Measurements from ENCODE around the gene CAMSAP3.
"Not testable (repeated sequence)": the region's sequence is repeated elsewhere in the genome, so short reads cannot be mapped to it uniquely, and the experiment has no call there.

CAMSAP3 gene

DNA sequence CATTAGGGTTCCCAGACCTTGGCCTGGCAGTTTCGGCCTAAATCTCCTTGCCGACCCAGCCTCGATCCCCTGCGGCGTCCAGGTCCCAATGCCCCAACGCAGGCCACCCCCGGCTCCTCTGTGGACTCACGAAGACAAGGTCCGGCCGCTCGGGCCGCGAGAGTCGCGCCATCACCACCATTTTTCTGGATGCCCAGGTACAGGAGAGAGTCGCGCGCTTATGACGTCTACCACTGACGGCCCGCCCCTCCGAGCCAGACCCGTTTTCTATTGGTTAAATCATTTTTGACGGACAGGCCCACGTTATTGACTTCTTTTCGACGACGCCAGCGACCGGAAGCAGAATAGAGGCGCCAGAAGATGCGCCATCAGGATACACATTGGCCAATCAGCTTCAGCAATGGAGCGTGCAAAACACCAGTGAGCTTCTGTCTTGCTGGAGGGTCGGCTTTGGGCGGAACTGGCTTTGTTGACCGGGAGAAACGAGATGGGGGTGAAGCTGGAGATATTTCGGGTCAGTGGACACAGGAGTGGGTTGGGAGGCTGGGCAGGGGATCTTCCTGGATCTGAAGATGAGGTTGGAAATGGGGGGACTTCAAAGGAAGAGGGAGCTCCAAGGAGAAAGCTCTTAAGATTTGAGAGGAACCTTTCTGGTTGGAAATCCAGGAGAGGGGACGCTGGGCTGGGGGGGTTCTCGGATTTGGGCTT, 33.8 kb downstream of the CAMSAP3 start, which contains the start of the genes PET100 and XAB2:
PET100 (plus strand) TSS at position 447 of the 708 bp plus-strand sequence; CDS start at position 488, 41 bp downstream.
XAB2 (minus strand) TSS at position 199 of the 708 bp plus-strand sequence; CDS start at position 181, 18 bp downstream.
- DNase-seq: peak; percentile 70 to 99 (median 96)

DNA sequence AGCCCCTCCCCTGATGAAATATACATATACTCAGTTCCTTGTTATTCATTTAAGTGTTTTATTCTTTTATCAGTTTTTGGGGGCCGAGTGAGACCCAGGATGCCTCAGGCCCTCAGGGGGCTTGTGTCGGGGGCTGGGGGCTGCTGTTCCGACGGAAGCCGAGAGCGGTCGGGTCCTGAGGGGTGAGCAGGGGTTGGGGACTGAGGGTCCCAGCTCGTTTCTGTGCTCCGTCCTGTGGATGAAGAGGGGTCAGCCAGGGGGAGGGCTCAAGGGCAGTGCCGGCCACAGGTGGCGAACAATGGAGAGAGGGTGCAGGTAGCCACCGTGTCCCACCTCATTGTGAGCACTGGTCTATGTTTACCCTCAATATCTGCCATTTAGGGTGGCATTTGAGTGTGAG, 35.9 kb downstream of the CAMSAP3 start:
- no peak for DNase-seq

DNA sequence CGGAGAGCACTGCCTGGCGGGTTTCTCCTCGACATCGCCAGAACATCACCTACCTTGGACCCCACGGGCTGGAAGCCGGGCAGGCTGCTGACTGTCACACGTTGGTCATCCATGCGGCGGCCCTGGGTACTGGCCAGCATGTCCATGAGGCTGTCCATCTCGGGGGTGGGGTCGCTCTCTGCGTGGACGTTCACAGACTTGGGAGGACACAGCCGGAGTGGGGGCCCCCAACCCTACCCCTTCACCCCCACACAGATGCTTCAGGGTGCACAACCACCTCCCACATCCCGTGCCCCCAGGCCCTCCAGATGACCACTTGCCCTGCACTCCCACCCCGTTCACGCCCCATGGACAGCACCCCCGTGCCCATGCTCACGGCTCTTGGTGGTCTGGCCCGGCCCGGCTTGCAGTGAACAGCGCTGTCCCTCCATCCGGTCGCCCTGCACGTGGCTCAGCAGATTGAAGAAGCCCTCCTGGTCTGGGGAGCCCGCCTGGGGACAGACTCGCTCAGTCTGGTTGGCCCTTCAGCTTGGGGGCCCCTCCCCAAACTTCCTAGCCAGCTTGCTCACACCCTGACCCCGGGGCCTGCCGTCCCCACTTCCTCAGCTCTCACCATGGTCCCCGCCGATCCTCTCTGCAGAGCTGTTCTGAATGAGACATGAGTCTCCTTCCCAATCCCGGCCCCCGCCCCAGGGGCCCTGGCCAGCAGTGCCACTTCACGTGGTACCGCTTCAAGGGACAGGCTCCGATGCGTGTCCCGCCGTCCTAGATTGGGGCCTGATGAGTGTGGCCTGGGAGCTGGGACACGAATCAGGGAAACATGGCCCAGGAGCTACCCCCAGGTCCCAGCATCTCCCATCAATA, 36.9 kb downstream of the CAMSAP3 start:
- DNase-seq: no peak

DNA sequence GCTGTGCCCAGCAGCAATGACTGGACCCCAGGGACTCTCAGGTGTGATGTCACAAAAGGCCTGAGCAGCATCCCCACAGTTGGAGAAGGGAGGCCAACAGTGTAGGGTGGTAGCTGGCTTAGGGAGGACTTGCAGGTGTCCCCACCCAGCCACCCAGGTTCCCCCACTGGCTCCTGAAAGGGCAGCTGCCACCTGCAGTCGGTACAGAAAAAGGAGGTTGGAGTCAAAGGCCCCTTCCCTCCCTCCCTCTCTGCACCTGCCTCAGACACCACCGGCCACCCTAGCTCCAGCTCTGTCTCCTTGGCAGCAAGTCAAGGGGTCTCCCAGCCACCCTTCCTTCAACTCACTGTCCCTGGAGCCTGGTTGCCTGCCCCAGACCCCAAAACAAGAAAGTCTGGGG, 38.0 kb downstream of the CAMSAP3 start, which contains the start of gene PCP2:
PCP2 (minus strand) TSS at position 22 of the 400 bp plus-strand sequence. CDS start 262 bp downstream, outside the sequence.
- DNase-seq: no peak

DNA sequence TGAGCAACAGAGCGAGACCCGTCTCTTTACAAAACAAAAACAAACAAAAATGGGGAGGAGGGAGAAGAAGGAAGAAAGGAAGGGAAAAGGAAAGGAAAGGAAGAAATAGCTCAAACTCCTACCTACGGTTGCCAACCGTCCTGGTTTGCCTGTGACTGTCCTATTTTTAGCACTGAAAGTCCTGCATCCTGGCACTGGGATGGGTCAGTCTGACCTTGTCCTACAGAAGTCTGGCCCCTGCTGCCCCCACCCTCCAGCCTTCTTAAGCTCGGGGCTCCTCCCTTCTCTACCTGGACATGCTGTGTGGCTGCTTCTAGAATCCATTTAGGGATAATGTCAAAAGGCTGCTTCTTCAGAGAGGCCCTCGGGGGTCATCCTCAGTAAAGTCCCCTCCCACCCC, 40.0 kb downstream of the CAMSAP3 start:
- DNase-seq: no peak

DNA sequence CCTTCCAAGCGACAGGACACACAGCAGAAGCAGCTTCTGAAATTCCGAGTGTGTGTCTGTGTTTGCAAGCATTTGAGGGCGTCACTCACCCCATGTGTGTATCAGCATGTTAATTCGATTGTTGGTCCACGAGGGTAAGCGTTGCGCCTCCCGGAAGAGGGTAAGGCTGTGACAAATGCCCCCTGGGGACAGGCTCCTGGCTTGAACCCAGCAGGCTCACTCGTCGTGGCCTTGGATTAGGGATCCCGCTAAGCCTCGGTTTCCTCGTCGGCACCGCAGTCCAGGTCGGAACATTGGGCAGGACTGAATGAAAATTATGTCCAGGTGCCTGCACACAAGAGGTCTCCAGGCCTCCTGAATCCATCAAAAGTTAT, 40.6 kb downstream of the CAMSAP3 start:
- DNase-seq: no peak

DNA sequence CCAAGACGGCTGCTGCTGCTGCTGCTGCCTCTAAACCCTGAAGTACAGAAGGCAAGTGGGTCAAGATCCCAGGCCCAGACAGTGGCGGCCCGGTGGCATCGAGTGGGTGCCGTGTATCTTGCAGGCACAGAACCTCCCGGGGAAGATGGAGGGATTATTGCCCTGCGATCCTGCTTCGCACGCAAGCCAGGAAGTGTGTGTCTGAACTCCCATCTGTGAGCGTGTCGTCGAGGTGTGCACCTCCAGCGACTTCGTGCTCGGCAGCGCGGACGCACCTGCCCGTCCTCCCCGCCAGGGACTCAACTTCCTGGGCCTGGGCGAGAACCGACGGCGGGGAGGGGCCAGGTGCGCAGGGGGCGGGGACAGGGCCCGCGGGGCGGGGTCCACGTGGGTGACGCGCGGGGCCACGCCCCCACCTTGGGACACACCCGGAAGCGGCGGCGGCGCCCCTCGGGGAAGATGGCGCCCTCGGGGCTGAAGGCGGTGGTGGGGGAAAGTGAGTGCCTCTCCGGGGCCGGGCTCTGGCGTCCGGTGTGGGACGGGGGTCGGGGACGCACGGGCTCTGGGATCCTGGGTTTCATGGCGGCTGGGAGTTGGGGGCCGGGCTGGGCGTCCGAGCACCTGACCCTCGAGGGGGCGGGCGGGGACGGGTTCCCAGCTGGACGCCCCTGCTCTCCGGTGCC, 41.2 kb downstream of the CAMSAP3 start, which contains the start of gene STXBP2:
STXBP2 (plus strand) TSS at position 420 of the 683 bp plus-strand sequence; CDS start at position 460, 40 bp downstream.
- peak in 5 of 56 donors; percentile 4 to 32 (median 17) for DNase-seq

DNA sequence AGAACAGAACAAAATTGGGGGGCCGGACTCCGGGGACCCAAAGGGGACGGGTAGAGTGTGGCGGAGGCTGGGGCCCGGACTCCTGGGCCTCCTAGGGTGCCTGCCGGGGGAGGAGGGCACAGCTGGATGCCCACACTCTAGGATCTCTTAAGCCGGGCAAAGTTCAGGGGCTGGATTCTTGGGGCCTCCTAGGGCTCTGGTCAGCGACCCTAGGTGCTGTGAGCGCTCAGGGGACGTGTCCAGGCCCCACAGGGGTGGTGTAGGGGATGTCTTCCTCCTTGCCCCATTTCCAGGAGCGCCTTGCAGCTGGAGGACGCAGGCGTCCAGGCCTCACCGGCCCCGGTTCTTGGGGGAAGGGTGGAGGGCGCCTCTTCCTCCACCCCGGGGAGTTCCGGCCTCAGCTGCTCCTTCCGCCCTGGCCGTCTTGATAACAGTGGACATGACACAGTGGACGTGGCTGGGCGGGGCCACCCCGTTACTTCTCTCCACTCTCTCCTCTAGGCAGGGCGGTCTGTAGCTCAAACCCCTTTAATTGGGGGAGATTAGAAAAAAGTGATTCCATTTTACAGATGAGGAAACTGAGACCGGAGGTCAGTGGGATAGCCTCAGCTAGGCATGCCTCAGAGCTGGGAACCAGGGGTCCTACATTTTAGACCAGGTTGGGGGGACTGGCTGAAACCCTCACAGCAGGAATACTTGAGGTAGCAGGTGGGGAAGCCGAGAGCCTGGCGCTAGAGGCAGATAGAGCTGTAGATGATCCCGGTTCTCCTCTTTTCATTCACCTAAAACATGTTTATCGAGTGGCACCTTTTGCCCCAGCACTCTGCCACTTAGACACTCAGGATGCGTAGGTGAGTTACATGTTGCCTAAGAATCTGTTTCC, 42.0 kb downstream of the CAMSAP3 start:
- peak in 2 of 56 donors; percentile 22 to 25 for DNase-seq

DNA sequence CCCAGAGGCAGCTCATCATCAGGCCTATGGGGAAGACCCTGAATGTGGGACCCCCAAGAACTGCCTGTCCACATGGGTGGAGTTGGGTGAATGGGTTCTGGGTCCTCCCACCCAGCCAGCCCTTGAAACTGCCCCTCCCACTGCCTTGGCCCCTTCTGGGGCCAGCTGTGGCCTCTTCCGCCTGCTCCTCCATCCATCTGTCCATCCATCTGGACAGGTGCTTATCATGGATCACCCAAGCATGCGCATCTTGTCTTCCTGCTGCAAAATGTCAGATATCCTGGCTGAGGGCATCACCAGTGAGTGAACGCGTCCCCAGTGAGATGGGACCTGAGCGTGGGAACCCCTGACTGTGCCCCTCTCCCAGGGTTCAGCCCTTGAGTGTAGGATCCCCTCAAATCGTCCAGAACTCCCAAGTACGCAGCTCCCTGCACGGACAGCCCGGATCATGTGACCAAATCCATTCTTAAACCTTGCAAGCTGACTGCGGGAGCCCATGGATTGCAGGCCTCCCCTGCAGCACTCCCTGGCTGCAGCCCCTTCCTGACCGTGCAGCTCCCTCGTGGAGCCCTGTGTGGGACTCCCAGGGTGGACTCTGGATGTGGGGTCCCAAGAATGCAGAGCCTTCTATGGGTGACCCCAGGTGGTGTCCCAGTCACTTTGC, 43.3 kb downstream of the CAMSAP3 start:
- DNase-seq: no peak

DNA sequence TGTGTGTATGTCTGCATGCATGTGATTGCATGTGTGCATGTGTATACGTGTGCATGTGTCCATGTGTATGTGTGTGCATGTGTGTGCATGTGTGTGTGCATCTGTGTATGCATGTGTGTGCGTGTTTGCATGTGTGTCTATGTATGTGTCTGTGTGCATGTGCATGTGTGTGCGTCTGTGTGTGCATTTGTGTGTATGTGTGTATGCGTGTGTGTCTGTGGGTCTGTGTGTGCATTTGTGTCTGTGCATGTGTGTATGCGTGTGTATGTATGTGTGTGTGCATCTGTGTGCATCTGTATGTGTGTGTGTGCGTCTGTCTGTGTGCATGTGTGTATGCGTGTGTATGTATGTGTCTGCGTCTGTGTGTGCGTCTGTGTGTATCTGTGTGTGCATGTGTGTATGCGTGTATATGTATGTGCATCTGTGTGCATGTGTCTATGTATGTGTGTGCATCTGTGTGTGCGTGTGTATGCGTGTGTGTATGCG, 44.2 kb downstream of the CAMSAP3 start:
- DNase-seq: no peak

DNA sequence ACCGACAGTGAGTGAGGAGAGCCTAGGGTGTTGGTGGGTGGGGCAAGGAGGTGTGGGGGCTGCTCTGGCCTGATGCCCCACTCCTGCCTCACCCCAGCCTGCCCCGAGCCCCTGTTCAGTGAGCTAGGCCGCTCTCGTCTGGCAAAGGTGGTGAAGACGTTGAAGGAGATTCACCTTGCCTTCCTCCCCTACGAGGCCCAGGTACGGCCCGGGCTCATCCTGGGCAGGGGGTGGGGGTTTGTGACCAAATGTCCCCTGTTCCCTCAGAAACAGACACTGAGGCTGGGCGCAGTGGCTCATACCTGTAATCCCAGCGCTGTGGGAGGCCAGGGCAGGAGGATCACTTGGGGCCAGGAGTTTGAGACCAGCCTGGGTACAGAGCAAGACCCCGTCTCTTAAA, 45.1 kb downstream of the CAMSAP3 start:
- no peak for DNase-seq

DNA sequence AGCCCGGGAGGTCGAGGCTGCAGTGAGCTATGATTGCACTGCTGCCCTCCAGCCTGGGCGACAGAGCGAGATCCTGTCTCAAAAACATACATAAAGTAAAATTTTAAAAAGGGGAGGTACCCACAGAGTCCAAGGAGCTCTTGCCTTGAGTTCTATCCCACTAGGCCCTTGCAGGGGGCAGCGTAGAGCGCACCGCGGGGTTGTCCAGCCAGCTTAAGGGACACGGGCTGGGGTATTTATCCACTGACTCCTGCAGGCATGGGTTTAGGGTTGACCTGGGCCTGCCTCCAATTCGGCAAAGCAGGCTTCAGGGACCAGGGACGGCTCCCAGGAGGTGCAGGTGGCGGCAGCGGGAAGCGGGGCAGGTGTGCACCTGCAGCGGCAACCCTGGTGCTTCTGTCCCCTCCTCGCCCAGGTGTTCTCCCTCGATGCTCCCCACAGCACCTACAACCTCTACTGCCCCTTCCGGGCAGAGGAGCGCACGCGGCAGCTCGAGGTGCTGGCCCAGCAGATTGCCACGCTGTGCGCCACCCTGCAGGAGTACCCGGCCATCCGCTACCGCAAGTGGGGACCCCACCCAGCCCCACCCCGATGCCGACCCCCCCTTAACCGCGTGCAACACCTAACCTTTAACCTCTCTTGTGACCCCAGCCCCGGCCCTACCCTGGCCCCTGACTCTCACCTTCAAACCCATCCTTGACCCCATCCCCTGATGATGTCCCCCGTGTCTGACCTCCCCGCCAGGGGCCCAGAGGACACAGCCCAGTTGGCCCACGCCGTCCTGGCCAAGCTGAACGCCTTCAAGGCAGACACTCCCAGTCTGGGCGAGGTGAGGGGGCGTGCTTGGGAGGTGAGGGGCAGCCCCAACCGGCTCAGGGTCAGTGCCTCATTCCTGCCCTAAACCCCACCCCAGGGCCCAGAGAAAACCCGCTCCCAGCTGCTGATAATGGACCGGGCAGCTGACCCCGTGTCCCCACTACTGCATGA, 45.9 kb downstream of the CAMSAP3 start:
- no peak for DNase-seq

DNA sequence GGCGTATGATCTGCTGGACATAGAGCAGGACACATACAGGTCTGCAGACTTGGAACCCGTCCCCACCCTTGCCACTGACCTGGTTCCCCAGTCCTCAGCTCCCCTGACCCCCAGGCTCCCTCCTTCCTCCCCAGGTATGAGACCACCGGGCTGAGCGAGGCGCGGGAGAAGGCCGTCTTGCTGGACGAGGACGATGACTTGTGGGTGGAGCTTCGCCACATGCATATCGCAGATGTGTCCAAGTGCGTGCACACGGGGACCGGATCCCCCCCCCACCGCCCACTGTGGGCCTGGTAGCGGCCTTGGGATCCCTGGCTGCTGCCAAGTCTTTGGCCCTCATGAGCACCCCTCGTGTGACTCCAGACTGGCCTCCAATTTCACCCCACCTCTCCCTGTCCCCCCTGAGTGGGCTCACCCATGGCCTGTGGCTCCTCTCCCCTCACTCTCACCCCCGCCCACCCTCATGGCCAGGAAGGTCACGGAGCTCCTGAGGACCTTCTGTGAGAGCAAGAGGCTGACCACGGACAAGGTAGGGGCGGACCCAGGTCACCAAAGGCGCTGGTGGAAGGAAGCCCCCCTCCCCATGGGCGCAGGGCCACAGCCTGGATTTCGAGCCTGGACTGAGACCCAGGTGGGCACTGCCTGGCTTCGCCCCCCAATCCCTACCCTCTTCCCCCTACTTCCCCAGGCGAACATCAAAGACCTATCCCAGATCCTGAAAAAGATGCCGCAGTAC, 46.8 kb downstream of the CAMSAP3 start:
- no peak for DNase-seq

DNA sequence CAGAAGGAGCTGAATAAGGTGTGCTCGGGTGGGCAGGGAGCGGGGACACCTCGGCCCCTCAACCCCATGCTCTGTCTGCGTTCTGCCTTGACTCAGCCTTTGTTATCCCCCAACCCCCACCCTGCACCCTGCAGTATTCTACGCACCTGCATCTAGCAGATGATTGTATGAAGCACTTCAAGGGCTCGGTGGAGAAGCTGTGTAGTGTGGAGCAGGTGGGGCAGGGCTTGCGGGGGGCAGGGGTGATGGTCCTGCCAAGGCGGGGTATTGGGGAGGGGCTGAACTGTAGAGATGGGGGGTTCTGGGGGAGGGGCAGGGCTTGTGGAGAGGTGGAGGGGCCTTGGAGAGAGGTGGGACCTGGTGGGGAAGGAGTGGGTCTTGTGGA, 47.4 kb downstream of the CAMSAP3 start:
- DNase-seq: no peak

DNA sequence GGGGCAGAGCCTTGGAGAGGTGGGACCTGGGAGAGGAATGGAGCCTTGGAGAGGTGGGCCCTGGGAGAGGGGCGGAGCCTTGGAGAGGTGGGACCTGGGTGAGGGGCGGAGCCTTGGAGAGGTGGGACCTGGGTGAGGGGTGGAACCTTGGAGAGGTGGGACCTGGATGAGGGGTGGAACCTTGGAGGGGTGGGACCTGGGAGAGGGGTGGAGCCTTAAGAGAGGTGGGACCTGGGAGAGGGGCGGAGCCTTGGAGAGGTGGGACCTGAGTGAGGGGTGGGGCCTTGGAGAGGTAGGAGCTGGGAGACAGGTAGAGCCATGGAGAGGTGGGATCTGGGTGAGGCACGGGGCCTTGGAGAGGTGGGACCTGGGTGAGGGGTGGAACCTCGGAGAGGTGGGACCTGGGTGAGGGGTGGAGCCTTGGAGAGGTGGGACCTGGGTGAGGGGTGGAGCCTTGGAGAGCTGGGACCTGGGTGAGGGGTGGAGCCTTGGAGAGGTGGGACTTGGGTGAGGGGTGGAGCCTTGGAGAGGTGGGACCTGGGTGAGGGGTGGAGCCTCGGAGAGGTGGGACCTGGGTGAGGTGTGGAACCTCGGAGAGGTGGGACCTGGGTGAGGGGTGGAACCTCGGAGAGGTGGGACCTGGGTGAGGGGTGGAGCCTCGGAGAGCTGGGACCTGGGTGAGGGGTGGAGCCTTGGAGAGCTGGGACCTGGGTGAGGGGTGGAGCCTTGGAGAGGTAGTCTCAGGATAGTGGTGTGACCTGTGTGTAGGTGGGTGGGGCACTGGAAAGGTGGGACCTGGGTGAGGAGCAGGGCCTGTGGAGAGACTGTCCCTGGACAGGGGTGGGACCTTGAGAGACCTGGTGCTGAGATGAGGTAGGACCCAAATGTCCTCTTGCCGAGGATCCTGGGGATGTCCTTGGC, 48.2 kb downstream of the CAMSAP3 start:
- DNase-seq: not testable (repeated sequence)

DNA sequence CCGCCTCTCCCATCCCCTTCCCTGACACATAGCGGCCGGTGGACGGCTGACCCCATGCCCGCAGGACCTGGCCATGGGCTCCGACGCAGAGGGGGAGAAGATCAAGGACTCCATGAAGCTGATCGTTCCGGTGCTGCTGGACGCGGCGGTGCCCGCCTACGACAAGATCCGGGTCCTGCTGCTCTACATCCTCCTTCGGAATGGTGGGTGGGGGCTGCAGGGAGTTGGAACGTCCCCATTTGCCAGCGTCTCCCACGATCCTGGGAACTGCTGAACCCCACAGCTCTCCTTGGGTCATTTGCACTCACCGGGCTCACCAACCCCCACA, 48.9 kb downstream of the CAMSAP3 start:
- DNase-seq: no peak

DNA sequence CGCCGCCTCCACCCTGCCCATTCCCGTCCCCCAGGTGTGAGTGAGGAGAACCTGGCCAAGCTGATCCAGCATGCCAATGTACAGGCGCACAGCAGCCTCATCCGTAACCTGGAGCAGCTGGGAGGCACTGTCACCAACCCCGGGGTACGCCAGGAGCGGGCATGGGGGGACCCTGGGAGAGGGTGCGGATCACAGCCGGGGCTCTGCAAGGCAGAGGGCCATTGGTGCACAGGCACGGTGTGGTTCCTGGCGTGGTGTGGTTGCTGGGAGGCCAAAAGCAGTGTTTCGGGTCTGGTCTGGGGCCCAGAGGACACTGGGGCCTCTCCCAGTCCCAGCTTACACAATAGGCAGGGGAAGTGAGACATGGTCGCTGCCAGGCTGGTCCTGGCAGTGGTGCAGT, 49.5 kb downstream of the CAMSAP3 start:
- DNase-seq: no peak
